H1 (cell line): ENCODE measurements around the gene SHISA7. TPM values are rescaled to one million over a fixed set of nuclear protein-coding genes. Genes with fewer than 3 reads are reported as not detected.

Source experiments
- CREB1 ChIP-seq: IDR thresholded peaks from 2 replicates; pipeline ENCODE4 v1.6.1; 2012; ENCODE audit warnings: inconsistent platforms
- GTF2F1 ChIP-seq: IDR thresholded peaks from 2 replicates; pipeline ENCODE4 v1.6.1; 2012; ENCODE audit warnings: low read depth, low read length, improper control_type of control experiment, borderline replicate concordance
- POLR2AphosphoS5 ChIP-seq: IDR thresholded peaks from 2 replicates; pipeline ENCODE4 v1.6.1; 2011; ENCODE audit warnings: low read depth, low read length
- SIN3A ChIP-seq, 2 experiments: IDR thresholded peaks in 1 of 2; conservative IDR thresholded peaks in 1 of 2; 2 replicates each; pipeline ENCODE4 v1.6.1; 2011 to 2012; ENCODE audit warnings: low read length in 2 of 2, improper control_type of control experiment in 1 of 2, low read depth in 1 of 2, mild to moderate bottlenecking in 1 of 2
- SRF ChIP-seq: IDR thresholded peaks from 2 replicates; pipeline ENCODE4 v1.6.1; 2011; ENCODE audit warnings: mild to moderate bottlenecking, low read depth, low read length, moderate library complexity
- polyA plus RNA-seq, 7 experiments: library from polyadenylated mRNA; depleted of rRNA in 3 of 7; stranded (reverse) in 5 of 7; unstranded in 2 of 7; fragments of >200 nt in 5 of 7; fragments of 200-250 nt in 2 of 7; gene quantifications; 1 replicate in 5 of 7; 2 replicates in 1 of 7; 4 replicates in 1 of 7; pipeline versions ENCODE4 v1.2.1 to v1.2.3, GENCODE V29; 2011 to 2013; ENCODE audit warnings: missing spikeins in 2 of 7, mixed read lengths in 2 of 7
- total RNA-seq: library from RNA; stranded (reverse); fragmentation: NEBNext Ultra II Directional; extraction: Animal tissue kit (Norgen Biotek cat#: 25700); gene quantifications from 2 replicates; pipeline ENCODE4 v1.2.1, GENCODE V29; 2021
- TF ChIP-seq, protein P1 (sequence below), 3 experiments: IDR thresholded peaks; 1 replicate in 2 of 3; 2 replicates in 1 of 3; pipeline versions ENCODE4 v1.5.1 to v1.6.1; 2011; ENCODE audit warnings: low read length in 3 of 3, mild to moderate bottlenecking in 3 of 3, inconsistent platforms in 2 of 3, low read depth in 1 of 3, moderate library complexity in 1 of 3; ENCODE audit not compliant: insufficient read depth in 1 of 3; ENCODE audit errors: control extremely low read depth in 1 of 3

SHISA7 gene
- total and polyA plus RNA-seq, 2 of the 8 experiments (the other 6 are each of a cell fraction or from before 2014, with no cell fraction given) = 0.76 to 1.0 TPM

DNA sequence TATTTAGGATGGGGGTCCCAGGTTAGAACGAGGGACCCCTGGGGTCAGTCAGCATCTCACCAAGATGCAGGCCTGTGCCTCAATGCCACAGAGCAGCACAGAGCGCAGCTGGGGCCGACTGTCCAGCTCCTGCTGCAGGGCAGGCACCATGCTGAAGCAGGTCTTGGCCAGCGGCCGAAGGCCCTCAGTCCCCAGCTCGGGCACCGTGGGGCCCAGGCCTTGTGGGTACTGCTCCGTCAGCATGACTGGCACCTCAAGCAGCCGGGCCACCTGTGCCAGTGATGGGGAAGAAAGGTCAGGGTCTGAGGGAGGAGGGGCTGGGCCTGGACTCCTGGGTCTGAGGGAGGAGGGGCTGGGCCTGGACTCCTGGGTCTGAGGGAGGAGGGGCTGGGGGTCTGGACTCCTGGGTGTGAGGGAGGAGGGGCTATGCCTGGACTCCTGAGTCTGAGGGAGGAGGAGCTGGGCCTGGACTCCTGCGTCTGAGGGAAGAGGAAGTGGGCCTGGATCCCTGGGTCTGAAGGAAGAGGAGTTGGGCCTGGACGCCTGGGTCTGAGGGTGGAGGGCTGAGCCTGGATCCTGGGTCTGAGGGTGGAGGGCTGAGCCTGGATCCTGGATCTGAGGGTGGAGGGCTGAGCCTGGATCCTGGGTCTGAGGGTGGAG, 12.6 kb upstream of the SHISA7 start (continued):
- TF ChIP-seq, protein P1, sequence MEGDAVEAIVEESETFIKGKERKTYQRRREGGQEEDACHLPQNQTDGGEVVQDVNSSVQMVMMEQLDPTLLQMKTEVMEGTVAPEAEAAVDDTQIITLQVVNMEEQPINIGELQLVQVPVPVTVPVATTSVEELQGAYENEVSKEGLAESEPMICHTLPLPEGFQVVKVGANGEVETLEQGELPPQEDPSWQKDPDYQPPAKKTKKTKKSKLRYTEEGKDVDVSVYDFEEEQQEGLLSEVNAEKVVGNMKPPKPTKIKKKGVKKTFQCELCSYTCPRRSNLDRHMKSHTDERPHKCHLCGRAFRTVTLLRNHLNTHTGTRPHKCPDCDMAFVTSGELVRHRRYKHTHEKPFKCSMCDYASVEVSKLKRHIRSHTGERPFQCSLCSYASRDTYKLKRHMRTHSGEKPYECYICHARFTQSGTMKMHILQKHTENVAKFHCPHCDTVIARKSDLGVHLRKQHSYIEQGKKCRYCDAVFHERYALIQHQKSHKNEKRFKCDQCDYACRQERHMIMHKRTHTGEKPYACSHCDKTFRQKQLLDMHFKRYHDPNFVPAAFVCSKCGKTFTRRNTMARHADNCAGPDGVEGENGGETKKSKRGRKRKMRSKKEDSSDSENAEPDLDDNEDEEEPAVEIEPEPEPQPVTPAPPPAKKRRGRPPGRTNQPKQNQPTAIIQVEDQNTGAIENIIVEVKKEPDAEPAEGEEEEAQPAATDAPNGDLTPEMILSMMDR (IDR thresholded peaks at IDR 0.05; ENCODE audit: control extremely low read depth in 1 of 3, insufficient read depth in 1 of 3, low read depth in 1 of 3, low read length in 3 of 3) = no peak
- TF ChIP-seq SIN3A (conservative IDR thresholded peaks at IDR 0.05 in 1 of 2, IDR thresholded peaks at IDR 0.05 in 1 of 2; ENCODE audit: low read depth in 1 of 2, low read length in 2 of 2) (no peak), CREB1 (no peak), POLR2AphosphoS5 (no peak), SRF (no peak), GTF2F1 (no peak)
